ENCODE data around the gene MED17. TPM values are rescaled to one million over a fixed set of nuclear protein-coding genes. Genes with fewer than 3 reads are reported as not detected.
A peak's percentile ranks its signal among the peaks of the same experiment; 100 is the strongest.

Gene MED17
- total and polyA plus RNA-seq, 2 of the 13 experiments (the other 11 are each of a cell fraction or from before 2014, with no cell fraction given): 23.1 to 37.0 TPM

DNA sequence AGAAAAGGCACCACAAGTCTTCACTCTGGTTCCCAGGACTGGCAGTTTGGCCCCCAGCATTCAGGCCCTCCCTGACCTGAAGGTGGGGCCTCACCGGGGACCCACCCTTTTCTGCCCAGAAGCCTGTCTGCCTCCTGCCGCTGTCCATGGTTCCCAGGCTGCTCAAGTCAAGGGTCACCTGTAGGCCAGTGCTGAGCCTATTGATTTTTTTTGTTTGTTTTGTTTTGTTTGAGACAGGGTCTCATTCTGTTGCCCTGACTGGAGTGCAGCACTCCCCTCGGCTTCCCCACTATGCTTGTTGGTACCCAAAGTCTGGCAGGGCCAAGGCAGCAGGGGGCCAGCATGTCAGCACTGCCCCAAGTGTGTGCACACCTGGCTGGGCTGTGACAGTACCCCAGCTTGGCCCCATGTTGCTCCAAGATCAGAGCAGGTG lies 11.0 kb upstream of the MED17 start (continued):
- TF ChIP-seq, protein P1, sequence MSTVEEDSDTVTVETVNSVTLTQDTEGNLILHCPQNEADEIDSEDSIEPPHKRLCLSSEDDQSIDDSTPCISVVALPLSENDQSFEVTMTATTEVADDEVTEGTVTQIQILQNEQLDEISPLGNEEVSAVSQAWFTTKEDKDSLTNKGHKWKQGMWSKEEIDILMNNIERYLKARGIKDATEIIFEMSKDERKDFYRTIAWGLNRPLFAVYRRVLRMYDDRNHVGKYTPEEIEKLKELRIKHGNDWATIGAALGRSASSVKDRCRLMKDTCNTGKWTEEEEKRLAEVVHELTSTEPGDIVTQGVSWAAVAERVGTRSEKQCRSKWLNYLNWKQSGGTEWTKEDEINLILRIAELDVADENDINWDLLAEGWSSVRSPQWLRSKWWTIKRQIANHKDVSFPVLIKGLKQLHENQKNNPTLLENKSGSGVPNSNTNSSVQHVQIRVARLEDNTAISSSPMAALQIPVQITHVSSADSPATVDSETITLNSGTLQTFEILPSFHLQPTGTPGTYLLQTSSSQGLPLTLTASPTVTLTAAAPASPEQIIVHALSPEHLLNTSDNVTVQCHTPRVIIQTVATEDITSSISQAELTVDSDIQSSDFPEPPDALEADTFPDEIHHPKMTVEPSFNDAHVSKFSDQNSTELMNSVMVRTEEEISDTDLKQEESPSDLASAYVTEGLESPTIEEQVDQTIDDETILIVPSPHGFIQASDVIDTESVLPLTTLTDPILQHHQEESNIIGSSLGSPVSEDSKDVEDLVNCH (CRISPR knock-in tag; IDR thresholded peaks at IDR 0.05): no peak
- TF ChIP-seq, protein P2, sequence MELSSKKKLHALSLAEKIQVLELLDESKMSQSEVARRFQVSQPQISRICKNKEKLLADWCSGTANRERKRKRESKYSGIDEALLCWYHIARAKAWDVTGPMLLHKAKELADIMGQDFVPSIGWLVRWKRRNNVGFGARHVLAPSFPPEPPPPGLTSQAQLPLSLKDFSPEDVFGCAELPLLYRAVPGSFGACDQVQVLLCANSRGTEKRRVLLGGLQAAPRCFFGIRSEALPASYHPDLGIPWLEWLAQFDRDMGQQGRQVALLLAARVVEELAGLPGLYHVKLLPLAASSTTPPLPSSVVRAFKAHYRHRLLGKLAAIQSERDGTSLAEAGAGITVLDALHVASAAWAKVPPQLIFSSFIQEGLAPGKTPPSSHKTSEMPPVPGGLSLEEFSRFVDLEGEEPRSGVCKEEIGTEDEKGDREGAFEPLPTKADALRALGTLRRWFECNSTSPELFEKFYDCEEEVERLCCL (CRISPR knock-in tag; IDR thresholded peaks at IDR 0.05; ENCODE audit: borderline replicate concordance): peak; percentile 82; the same call in 1 of the 2 replicates
- TF ChIP-seq, protein P3, sequence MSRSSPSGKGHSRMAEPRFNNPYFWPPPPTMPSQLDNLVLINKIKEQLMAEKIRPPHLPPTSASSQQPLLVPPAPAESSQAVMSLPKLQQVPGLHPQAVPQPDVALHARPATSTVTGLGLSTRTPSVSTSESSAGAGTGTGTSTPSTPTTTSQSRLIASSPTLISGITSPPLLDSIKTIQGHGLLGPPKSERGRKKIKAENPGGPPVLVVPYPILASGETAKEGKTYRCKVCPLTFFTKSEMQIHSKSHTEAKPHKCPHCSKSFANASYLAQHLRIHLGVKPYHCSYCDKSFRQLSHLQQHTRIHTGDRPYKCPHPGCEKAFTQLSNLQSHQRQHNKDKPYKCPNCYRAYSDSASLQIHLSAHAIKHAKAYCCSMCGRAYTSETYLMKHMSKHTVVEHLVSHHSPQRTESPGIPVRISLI (CRISPR knock-in tag; IDR thresholded peaks at IDR 0.05; ENCODE audit: borderline replicate concordance): peak; percentile 55; the same call in 1 of the 2 replicates
- TF ChIP-seq ZKSCAN1 (IDR thresholded peaks at IDR 0.05; ENCODE audit: low read length) (no peak), RARG (CRISPR knock-in tag; IDR thresholded peaks at IDR 0.05; ENCODE audit: low read depth) (0 out of 2 replicates have a peak, but pooled peaks have one; percentile 68), PHF8 (CRISPR knock-in tag; IDR thresholded peaks at IDR 0.05) (0 out of 2 replicates have a peak, but pooled peaks have one; percentile 36), SATB2 (CRISPR knock-in tag; IDR thresholded peaks at IDR 0.05) (0 out of 2 replicates have a peak, but pooled peaks have one; percentile 57), HOXA7 (CRISPR knock-in tag; IDR thresholded peaks at IDR 0.05) (no peak), ZNF543 (CRISPR knock-in tag; IDR thresholded peaks at IDR 0.05) (peak; percentile 82; the same call in 1 of the 2 replicates), NONO (IDR thresholded peaks at IDR 0.05) (no peak), NONO (CRISPR knock-in tag; conservative IDR thresholded peaks at IDR 0.05) (peak; percentile 65; the same call in 1 of the 2 replicates)
- TF ChIP-seq, protein P4, sequence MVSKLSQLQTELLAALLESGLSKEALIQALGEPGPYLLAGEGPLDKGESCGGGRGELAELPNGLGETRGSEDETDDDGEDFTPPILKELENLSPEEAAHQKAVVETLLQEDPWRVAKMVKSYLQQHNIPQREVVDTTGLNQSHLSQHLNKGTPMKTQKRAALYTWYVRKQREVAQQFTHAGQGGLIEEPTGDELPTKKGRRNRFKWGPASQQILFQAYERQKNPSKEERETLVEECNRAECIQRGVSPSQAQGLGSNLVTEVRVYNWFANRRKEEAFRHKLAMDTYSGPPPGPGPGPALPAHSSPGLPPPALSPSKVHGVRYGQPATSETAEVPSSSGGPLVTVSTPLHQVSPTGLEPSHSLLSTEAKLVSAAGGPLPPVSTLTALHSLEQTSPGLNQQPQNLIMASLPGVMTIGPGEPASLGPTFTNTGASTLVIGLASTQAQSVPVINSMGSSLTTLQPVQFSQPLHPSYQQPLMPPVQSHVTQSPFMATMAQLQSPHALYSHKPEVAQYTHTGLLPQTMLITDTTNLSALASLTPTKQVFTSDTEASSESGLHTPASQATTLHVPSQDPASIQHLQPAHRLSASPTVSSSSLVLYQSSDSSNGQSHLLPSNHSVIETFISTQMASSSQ (IDR thresholded peaks at IDR 0.05; ENCODE audit: low read depth): no peak
- TF ChIP-seq, protein P4 (CRISPR knock-in tag; IDR thresholded peaks at IDR 0.05; ENCODE audit: borderline replicate concordance): peak; percentile 39; the same call in 1 of the 2 replicates
- TF ChIP-seq, protein P5, sequence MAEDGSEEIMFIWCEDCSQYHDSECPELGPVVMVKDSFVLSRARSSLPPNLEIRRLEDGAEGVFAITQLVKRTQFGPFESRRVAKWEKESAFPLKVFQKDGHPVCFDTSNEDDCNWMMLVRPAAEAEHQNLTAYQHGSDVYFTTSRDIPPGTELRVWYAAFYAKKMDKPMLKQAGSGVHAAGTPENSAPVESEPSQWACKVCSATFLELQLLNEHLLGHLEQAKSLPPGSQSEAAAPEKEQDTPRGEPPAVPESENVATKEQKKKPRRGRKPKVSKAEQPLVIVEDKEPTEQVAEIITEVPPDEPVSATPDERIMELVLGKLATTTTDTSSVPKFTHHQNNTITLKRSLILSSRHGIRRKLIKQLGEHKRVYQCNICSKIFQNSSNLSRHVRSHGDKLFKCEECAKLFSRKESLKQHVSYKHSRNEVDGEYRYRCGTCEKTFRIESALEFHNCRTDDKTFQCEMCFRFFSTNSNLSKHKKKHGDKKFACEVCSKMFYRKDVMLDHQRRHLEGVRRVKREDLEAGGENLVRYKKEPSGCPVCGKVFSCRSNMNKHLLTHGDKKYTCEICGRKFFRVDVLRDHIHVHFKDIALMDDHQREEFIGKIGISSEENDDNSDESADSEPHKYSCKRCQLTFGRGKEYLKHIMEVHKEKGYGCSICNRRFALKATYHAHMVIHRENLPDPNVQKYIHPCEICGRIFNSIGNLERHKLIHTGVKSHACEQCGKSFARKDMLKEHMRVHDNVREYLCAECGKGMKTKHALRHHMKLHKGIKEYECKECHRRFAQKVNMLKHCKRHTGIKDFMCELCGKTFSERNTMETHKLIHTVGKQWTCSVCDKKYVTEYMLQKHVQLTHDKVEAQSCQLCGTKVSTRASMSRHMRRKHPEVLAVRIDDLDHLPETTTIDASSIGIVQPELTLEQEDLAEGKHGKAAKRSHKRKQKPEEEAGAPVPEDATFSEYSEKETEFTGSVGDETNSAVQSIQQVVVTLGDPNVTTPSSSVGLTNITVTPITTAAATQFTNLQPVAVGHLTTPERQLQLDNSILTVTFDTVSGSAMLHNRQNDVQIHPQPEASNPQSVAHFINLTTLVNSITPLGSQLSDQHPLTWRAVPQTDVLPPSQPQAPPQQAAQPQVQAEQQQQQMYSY (CRISPR knock-in tag; IDR thresholded peaks at IDR 0.05): no peak
- TF ChIP-seq, protein P6, sequence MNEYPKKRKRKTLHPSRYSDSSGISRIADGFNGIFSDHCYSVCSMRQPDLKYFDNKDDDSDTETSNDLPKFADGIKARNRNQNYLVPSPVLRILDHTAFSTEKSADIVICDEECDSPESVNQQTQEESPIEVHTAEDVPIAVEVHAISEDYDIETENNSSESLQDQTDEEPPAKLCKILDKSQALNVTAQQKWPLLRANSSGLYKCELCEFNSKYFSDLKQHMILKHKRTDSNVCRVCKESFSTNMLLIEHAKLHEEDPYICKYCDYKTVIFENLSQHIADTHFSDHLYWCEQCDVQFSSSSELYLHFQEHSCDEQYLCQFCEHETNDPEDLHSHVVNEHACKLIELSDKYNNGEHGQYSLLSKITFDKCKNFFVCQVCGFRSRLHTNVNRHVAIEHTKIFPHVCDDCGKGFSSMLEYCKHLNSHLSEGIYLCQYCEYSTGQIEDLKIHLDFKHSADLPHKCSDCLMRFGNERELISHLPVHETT (CRISPR knock-in tag; conservative IDR thresholded peaks at IDR 0.05): no peak

Data from HepG2 (cell line).